GM12865 (cell line): ENCODE data around the gene CNNM3.

ENCODE experiments used
- DNase-seq: peaks from one replicate; pipeline ENCODE4 v3.0.0; 2010; ENCODE audit warnings: low read depth
- H3K4me3 ChIP-seq: 2 replicates; pipeline ENCODE4 v1.5.1; 2011; ENCODE audit warnings: mild to moderate bottlenecking, low read depth, low read length, control low read depth
- TF ChIP-seq, protein P1 (sequence below): IDR thresholded peaks from 2 replicates; pipeline ENCODE4 v1.5.1; 2011; ENCODE audit warnings: low read length, control low read depth, low read depth, inconsistent platforms; ENCODE audit not compliant: insufficient read depth; ENCODE audit errors: missing control alignments

The CNNM3 gene

DNA sequence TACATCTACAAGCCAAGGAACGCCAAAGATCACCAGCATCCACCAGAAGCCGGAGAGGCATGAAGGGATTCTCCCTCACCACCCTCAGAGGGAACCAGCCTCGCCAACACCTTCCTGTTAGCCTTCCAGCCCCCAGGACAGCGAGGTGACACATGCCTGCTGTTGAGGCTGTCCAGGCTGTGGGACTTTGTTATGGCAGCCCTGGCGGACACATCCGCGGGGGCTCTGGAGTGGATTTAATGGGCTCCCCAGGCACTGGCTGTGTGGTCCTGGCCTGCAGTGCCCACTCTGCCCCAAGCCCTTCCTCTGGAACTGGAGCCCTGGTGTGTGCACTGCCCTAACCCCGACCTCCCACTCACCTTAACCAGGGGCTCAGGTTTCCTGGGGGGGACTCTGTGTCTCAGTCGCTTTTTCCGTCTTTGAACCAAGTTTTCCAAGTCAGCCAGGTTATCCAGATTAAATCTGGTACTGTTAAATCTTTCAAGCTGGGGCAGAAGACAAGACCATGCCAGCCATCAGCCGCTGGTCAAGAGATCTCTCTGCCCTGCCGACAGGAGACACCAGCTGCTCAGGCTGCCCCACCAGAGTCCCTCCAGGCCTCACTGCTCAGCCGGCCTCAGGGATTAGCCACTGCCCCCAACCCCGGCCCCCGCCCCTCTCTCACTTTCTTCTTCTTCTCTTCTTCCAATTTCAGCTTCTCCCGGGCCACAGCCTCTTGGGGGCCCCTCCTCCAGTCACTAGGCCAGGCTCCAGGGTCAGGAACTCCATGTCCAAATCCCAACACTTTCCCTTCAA lies 25.8 kb downstream of the CNNM3 start:
- TF ChIP-seq, protein P1, sequence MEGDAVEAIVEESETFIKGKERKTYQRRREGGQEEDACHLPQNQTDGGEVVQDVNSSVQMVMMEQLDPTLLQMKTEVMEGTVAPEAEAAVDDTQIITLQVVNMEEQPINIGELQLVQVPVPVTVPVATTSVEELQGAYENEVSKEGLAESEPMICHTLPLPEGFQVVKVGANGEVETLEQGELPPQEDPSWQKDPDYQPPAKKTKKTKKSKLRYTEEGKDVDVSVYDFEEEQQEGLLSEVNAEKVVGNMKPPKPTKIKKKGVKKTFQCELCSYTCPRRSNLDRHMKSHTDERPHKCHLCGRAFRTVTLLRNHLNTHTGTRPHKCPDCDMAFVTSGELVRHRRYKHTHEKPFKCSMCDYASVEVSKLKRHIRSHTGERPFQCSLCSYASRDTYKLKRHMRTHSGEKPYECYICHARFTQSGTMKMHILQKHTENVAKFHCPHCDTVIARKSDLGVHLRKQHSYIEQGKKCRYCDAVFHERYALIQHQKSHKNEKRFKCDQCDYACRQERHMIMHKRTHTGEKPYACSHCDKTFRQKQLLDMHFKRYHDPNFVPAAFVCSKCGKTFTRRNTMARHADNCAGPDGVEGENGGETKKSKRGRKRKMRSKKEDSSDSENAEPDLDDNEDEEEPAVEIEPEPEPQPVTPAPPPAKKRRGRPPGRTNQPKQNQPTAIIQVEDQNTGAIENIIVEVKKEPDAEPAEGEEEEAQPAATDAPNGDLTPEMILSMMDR = no peak

DNA sequence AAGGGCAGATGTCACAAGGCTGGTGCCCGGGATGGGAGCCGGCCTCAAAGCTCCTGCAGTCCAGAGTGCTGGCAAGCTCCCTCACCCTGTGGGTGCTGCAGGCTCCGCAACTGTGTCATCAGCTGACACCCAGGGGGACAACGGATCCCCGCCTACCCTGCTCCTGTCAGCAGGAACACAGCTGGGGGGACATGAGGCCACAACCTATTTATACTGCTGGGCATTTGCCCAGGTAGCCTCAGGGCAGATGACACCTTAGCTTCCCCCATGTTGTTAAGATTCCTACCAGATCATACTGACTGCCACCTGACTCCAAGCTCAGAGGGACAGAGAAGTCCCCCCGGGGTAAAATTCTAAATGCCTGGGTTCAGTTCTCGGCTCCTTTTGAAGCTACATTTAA lies 26.5 kb downstream of the CNNM3 start:
- DNase-seq = no peak
- TF ChIP-seq, protein P1 = no peak

More for the DNA sequence above, 25.8 kb downstream of the CNNM3 start:
- no peak for DNase-seq
- H3K4me3 ChIP-seq = no peak overlapping the region

DNA sequence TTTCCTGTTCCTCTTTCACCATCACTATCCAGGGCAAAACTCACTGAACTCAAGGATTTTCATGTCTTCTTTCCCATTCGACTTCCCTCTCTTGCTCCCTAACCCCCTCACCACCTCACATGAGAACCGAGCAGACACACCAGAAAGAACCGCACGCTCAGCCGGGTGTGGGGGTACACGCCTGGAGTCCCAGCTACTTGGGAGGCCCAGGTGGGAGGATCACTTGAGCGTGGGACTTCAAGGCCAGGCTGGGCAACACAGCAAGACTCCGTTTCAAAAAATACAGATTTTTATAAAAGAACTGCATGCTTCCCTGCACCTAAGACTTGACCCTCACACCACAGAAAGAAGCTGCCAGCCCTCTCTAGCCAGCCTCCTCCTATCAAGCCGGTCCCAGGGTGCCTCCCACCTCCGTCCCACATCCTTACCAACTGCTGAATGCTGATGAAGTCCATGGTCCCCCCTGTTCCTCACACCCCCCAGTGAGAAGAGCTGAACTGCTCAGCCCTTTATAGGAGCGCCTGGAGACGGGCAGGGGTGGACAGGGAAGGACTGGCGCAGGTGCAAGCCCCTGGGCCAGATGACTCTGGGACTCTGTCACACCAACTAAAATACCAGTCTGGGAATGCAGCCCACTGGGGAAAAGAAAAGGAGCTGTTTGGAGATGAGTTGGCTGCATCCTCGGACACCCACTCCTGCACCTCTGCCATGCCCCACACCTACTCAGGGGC lies 27.6 kb downstream of the CNNM3 start, which contains the start of gene ANKRD23:
Gene ANKRD23 (minus strand): TSS at position 484 of the 731 bp plus-strand sequence. CDS start 29 bp downstream, at position 455.
- DNase-seq = no peak
- TF ChIP-seq, protein P1 = no peak
- H3K4me3 ChIP-seq = no peak within 1 kb of the TSS

More for the DNA sequence above, 26.5 kb downstream of the CNNM3 start:
- H3K4me3 ChIP-seq = no peak overlapping the region

DNA sequence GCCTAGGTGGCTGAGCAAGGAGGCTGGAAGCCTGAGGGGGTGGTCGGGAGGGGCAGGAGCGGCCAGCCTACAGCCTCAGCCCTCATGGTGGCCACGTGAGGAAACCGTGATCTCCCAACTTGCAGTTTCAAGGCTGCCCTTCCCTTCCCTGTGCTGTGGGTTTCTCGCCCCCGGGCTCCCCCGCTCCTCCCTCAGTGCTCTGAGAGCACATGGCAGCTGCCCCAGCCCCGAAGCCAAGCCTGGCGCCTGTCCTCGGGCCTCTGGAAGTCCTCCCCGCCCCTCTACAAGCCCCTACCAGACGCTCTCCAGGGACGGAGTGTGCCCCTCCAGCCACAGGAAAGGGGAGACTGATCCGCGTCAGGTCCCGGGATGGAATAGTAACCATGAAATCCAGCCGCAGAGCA lies 28.3 kb downstream of the CNNM3 start:
- DNase-seq = no peak
- TF ChIP-seq, protein P1 = no peak

DNA sequence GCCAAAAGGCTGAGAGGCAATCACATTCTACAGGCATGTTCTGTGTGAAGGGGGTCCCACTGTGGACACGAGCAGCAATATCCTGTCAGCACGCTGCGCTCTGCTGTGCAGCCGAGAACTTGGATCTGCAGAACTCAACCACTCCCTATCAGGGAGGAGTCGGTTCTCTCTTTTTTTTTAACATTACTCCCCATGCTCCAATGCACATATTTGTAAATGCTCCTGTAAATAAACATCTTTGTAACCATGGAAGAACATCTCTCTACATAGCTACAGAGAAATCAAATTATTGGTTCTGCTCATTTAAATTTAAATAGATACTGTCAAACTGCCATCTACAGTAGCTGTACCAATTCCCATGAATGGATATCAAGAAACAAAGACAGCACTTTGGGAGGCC lies 30.8 kb downstream of the CNNM3 start:
- no peak for DNase-seq
- H3K4me3 ChIP-seq = no peak overlapping the region
- TF ChIP-seq, protein P1 = no peak

More for the DNA sequence above, 28.3 kb downstream of the CNNM3 start:
- H3K4me3 ChIP-seq = no peak overlapping the region

DNA sequence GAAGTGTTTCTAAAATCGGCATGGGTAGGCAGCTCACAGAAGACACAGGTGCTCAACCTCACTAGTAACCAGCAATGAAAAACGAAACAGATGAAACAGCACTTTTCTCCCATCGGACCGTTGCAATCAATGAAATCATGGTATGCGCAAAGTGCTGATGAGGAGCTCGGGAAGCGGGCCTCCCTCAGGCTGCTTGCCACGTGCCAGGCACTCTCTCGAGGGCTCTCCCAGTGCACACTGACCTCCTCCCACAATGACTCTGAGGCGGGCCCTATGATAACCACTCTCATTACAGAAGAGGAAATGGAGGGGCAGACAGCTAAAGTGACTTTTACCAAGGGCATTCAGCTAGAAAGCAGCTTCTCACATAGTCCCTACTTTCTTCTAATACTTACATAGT lies 31.5 kb downstream of the CNNM3 start:
- no peak overlapping the region for H3K4me3 ChIP-seq
- TF ChIP-seq, protein P1 = no peak
- no peak for DNase-seq
